Lung (tissue), 12 donors: ENCODE measurements around the gene FOXP1. TPM values are rescaled to one million over a fixed set of nuclear protein-coding genes. Genes with fewer than 3 reads are reported as not detected.
A peak's percentile ranks its signal among the peaks of the same experiment; 100 is the strongest.

Experiments used
- ATAC-seq: fragments of 200-7000 bp; cut with Tn5 transposase; one replicate; pipeline ENCODE4 v1.9.1; 2020; ENCODE audit warnings: moderate number of reproducible peaks; ENCODE audit not compliant: insufficient read depth, low FRiP score
- DNase-seq, 3 donors: peaks; one replicate each; pipeline ENCODE4 v3.0.0-alpha.2; 2013 to 2017
- H3K27ac ChIP-seq, 2 donors: one replicate each; pipeline ENCODE4 v1.5.1; 2013; ENCODE audit warnings: mild to moderate bottlenecking in 2 of 2, moderate library complexity in 2 of 2, control low read depth in 1 of 2, inconsistent platforms in 1 of 2, low read depth in 1 of 2, low read length in 1 of 2
- H3K27me3 ChIP-seq, 3 donors: one replicate each; pipeline ENCODE4 v1.5.1; 2013; ENCODE audit warnings: low read length in 2 of 3; ENCODE audit not compliant: control insufficient read depth in 3 of 3, insufficient read depth in 3 of 3
- H3K36me3 ChIP-seq, 4 donors: one replicate each; pipeline ENCODE4 v1.5.1; 2013; ENCODE audit warnings: low read length in 4 of 4, mild to moderate bottlenecking in 1 of 4, moderate library complexity in 1 of 4; ENCODE audit not compliant: control insufficient read depth in 4 of 4, insufficient read depth in 4 of 4
- H3K4me1 ChIP-seq, 5 donors: one replicate each; pipeline ENCODE4 v1.5.1; 2013; ENCODE audit warnings: low read length in 5 of 5, mild to moderate bottlenecking in 2 of 5, moderate library complexity in 1 of 5; ENCODE audit not compliant: control insufficient read depth in 5 of 5, insufficient read depth in 5 of 5
- H3K4me3 ChIP-seq: one replicate; pipeline ENCODE4 v1.5.1; 2013; ENCODE audit warnings: mild to moderate bottlenecking, control low read depth, moderate library complexity
- H3K9ac ChIP-seq, 2 donors: one replicate each; pipeline ENCODE4 v1.5.1; 2013; ENCODE audit warnings: low read length in 2 of 2, control low read depth in 1 of 2; ENCODE audit not compliant: insufficient read depth in 1 of 2
- H3K9me3 ChIP-seq, 4 donors: one replicate each; pipeline ENCODE4 v1.5.1; 2013; ENCODE audit warnings: low read length in 3 of 4, mild to moderate bottlenecking in 1 of 4, moderate library complexity in 1 of 4; ENCODE audit not compliant: control insufficient read depth in 4 of 4, insufficient read depth in 3 of 4
- CTCF ChIP-seq: IDR thresholded peaks from 2 replicates; pipeline ENCODE4 v1.5.1; 2012; ENCODE audit warnings: mild to moderate bottlenecking; ENCODE audit errors: control extremely low read depth, extremely low read depth
- WGBS, 2 donors: extraction: QIAGEN DNeasy Blood & Tissue Kit; methylation state at CpG; one replicate each; pipeline ENCODE4 v1.1.7; 2013; 5-methylcytosine and 5-hydroxymethylcytosine counted together
- polyA plus RNA-seq, 2 donors: library from polyadenylated mRNA; stranded (reverse); fragments of 200-250 nt; gene quantifications; one replicate each; pipeline ENCODE4 v1.2.1, GENCODE V29; 2013
- total RNA-seq, 2 donors: library from RNA; depleted of rRNA in 1 of 2; stranded (reverse); fragments of >200 nt in 1 of 2; gene quantifications; one replicate each; pipeline ENCODE4 v1.2.1, GENCODE V29; 2014 to 2021
- donor health status: control.
- donor health status: control.
- donor health status: Bipolar disorder and iron deficiency.
- donor health status: healthy.
- donor health status: DM: yes; HTN: yes; CAD: no.

Gene FOXP1
- total and polyA plus RNA-seq, 4 donors, result 13.8 to 287 (median 73.9) TPM

GRCh38 chr3:71497367-71497897 lies 86.1 kb downstream of the FOXP1 start:
- H3K4me3 ChIP-seq, result no peak overlapping the region
- DNase-seq (no peak), ATAC-seq (no peak)
- peak overlapping the region in 1 of 2 donors; percentile 48 for H3K27ac ChIP-seq
- no peaks in the 10 kb centered on the region for H3K9me3 ChIP-seq
- no peaks in the 10 kb centered on the region for H3K27me3 ChIP-seq
- H3K36me3 ChIP-seq, result no peaks in the 10 kb centered on the region
- no peak overlapping the region for H3K9ac ChIP-seq
- peaks cover 0 to 16% (median 0%) of the 10 kb centered on the region in 5 donors for H3K4me1 ChIP-seq
- TF ChIP-seq CTCF, result no peak
- 83 to 85% methylated on average over 1 of the region's 1 CpG for WGBS, 2 donors

DNA sequence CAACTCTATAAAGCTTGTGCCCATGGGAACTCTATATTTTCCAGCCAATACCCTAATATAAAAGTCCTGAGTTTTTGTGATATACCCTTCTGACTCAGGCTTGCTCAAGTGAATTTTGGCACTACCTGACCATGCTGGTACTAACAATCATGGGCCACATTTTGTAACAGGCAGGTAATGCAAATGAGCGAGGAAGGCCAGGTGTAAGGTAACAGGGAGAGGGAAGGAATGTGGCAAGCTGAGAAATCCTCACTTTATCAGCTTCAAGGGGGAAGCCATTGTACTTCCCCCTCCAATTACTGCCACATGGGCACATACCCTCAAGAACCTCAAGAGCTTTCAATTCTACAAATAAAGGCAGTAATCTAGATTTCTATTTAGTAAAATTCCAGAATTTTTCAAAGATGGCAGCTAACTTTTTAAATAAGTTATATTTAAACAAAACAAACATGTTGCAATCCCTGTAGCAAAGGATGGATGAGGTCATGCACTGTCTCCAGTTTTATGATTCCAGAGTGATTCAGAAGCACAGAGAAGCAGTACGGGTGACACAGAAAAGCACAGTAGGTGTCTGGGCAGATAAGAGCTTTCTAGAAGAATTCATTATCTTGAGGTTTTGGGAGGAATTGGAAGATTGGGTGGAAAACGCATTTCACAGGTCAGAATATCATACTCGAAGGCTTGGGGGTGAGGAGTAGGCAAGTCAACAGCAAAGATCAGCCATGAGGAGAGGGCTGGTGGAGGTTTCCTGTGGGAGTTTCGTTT lies 87.6 kb downstream of the FOXP1 start:
- peaks cover 0 to 3% (median under 1%) of the 10 kb centered on the region in 4 donors for H3K36me3 ChIP-seq
- no peak overlapping the region for H3K4me3 ChIP-seq
- peaks cover 0 to 3% (median 1%) of the 10 kb centered on the region in 4 donors for H3K9me3 ChIP-seq
- no peak overlapping the region for H3K9ac ChIP-seq
- ATAC-seq (no peak), DNase-seq (no peak)
- H3K4me1 ChIP-seq, result peaks cover 0 to 16% (median 0%) of the 10 kb centered on the region in 5 donors
- no peaks in the 10 kb centered on the region for H3K27me3 ChIP-seq
- 73 to 76% methylated on average over 5 of the region's 5 CpGs for WGBS, 2 donors
- peak overlapping the region in 1 of 2 donors; percentile 87 for H3K27ac ChIP-seq
- no peak for TF ChIP-seq CTCF

DNA sequence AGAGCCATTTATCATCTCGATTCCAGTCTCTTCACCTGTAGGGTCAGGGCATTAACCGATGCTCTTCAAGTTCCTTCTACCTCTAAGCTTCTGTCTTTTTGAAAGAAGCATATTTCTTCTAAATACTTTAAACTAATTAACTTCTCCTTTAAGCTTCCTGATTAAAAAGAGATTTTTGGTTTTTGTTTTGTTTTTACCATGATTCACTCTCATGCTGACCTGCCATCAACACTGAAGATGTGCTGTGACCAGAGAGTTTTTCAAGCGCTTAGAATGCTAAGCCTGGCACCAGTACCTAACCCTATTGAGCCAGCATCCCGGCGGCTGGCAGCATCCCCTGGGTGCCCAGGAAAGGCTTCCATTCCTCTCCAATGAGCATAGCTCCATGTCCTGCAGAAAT lies 89.3 kb downstream of the FOXP1 start:
- DNase-seq, result no peak
- Histone ChIP-seq H3K36me3 (peaks cover 0 to 3% (median under 1%) of the 10 kb centered on the region in 4 donors), H3K4me3 (no peak overlapping the region), H3K27ac (no peak overlapping the region), H3K9me3 (peaks cover 0 to 3% (median 1%) of the 10 kb centered on the region in 4 donors), H3K27me3 (no peaks in the 10 kb centered on the region), H3K9ac (no peak overlapping the region), H3K4me1 (peaks cover 0 to 11% (median 0%) of the 10 kb centered on the region in 5 donors)
- 86 to 91% methylated on average over 5 of the region's 5 CpGs for WGBS, 2 donors
- TF ChIP-seq CTCF, result no peak
- ATAC-seq, result no peak
